HepG2 (cell line): ENCODE results near the gene FAM114A1. TPM values are rescaled to one million over a fixed set of nuclear protein-coding genes. Genes with fewer than 3 reads are reported as not detected.

Source experiments
- ATAC-seq: fragments of 200-7000 bp; cut with Tn5 transposase; 3 replicates; pipeline ENCODE4 v1.9.1; 2020; ENCODE audit warnings: mild to moderate bottlenecking, moderate library complexity
- BruUV-seq: library from RNA; stranded (reverse); fragments of 400-500 nt; replicated peaks from 2 replicates; lab custom pipeline; 2021; lab: Mats Ljungman, UMichigan
- CTCF ChIA-PET: fragments of 300-600 bp; formaldehyde crosslinking; extraction: SDS; loops from one replicate; lab custom pipeline; 2021; ENCODE audit warnings: low total read pairs, inconsistent platforms, low intra/inter-chr PET ratio; lab: Yijun Ruan, JAX
- POLR2A ChIA-PET: fragments of 350-600 bp; sonication (Branson Sonifier 250); formaldehyde crosslinking; loops from one replicate; lab custom pipeline; 2020; ENCODE audit warnings: antibody characterized with exemption, inconsistent platforms; lab: Yijun Ruan, JAX
- DNase-seq: peaks from one replicate; pipeline ENCODE4 v3.0.0-alpha.2; 2015; ENCODE audit warnings: low spot score
- FAIRE-seq: peaks from 3 replicates; lab custom pipeline; 2011; peaks lifted over from hg19 to GRCh38; lab: Jason Lieb, UNC
- H2AFZ ChIP-seq: one replicate; pipeline ENCODE4 v1.6.1; 2011; ENCODE audit warnings: low read length, inconsistent platforms
- H3K27ac ChIP-seq: fragments of 300-600 bp; 3 replicates; pipeline ENCODE4 v1.8.0; 2011; ENCODE audit warnings: mixed run types, mild to moderate bottlenecking, mixed read lengths, low read length, inconsistent platforms; ENCODE audit not compliant: insufficient read depth; ENCODE audit errors: extremely low read length
- H3K27me3 ChIP-seq, 2 experiments: fragments of 200-600 bp in 1 of 2; 2 replicates in 1 of 2; 3 replicates in 1 of 2; pipeline versions ENCODE4 v1.6.0 to v1.8.0; 2011; ENCODE audit warnings: low read length in 2 of 2, mild to moderate bottlenecking in 2 of 2, moderate library complexity in 2 of 2, inconsistent platforms in 1 of 2; ENCODE audit not compliant: insufficient read depth in 2 of 2, control insufficient read depth in 1 of 2
- H3K36me3 ChIP-seq, 2 experiments: fragments of 200-600 bp in 1 of 2; replicated peaks in 1 of 2; 2 replicates in 1 of 2; 3 replicates in 1 of 2; pipeline versions ENCODE4 v1.5.1 to v1.8.0; 2011; ENCODE audit warnings: low read length in 2 of 2, inconsistent platforms in 1 of 2; ENCODE audit not compliant: insufficient read depth in 2 of 2, control insufficient read depth in 1 of 2
- H3K4me1 ChIP-seq: 2 replicates; pipeline ENCODE4 v1.5.1; 2012; ENCODE audit warnings: low read length, inconsistent platforms; ENCODE audit not compliant: insufficient read depth
- H3K4me2 ChIP-seq: 2 replicates; pipeline ENCODE4 v1.6.0; 2011; ENCODE audit warnings: low read depth, low read length, inconsistent platforms
- H3K4me3 ChIP-seq, 3 experiments: fragments of 200-600 bp in 1 of 3; sonication (generic), shearing (Covaris generic) in 1 of 3; replicated peaks in 1 of 3; 2 replicates each; pipeline ENCODE4 v1.5.1; 2011 to 2016; ENCODE audit warnings: low read length in 3 of 3, inconsistent platforms in 2 of 3, low read depth in 2 of 3, mild to moderate bottlenecking in 2 of 3, control low read depth in 1 of 3, mixed read lengths in 1 of 3; ENCODE audit not compliant: insufficient read depth in 1 of 3
- H3K79me2 ChIP-seq: one replicate; pipeline ENCODE4 v1.6.1; 2011; ENCODE audit warnings: low read length, inconsistent platforms; ENCODE audit not compliant: insufficient read depth
- H3K9ac ChIP-seq: 2 replicates; pipeline ENCODE4 v1.6.0; 2011; ENCODE audit warnings: mild to moderate bottlenecking, low read depth, low read length, inconsistent platforms; ENCODE audit not compliant: insufficient read depth
- H3K9me3 ChIP-seq: 2 replicates; pipeline ENCODE4 v1.5.1; 2012; ENCODE audit warnings: mild to moderate bottlenecking, low read length
- H4K20me1 ChIP-seq: 2 replicates; pipeline ENCODE4 v1.6.0; 2011; ENCODE audit warnings: inconsistent platforms, mild to moderate bottlenecking, low read length, moderate library complexity; ENCODE audit not compliant: insufficient read depth
- CHD2 ChIP-seq: IDR thresholded peaks from 2 replicates; pipeline ENCODE4 v1.6.1; 2011; ENCODE audit warnings: low read depth, low read length, improper control_type of control experiment
- HNRNPK ChIP-seq: fragments of 200-400 bp; formaldehyde crosslinking; IDR thresholded peaks from 2 replicates; pipeline ENCODE4 v1.6.1; 2018; ENCODE audit warnings: low read length, low read depth, moderate library complexity, mild to moderate bottlenecking; ENCODE audit not compliant: poor library complexity, severe bottlenecking
- KDM3A ChIP-seq: IDR thresholded peaks from 2 replicates; pipeline ENCODE4 v1.6.1; 2018; ENCODE audit warnings: low read depth, missing compliant biosample characterization
- KDM5A ChIP-seq: fragments of 200-600 bp; sonication (generic); IDR thresholded peaks from 2 replicates; pipeline ENCODE4 v1.7.0; 2018; ENCODE audit warnings: antibody characterized with exemption, mild to moderate bottlenecking, low read length, borderline replicate concordance
- MATR3 ChIP-seq: sonication (generic); formaldehyde crosslinking; IDR thresholded peaks from 2 replicates; pipeline ENCODE4 v1.4.0; 2020; ENCODE audit warnings: missing genetic modification reagents
- PBX2 ChIP-seq: IDR thresholded peaks from 2 replicates; pipeline ENCODE4 v1.6.1; 2016; ENCODE audit warnings: control low read depth
- STAT6 ChIP-seq: sonication (generic); formaldehyde crosslinking; IDR thresholded peaks from 2 replicates; pipeline ENCODE4 v1.4.0; 2020; ENCODE audit warnings: missing genetic modification reagents, mild to moderate bottlenecking, borderline replicate concordance
- ZBTB7A ChIP-seq: sonication (generic); formaldehyde crosslinking; IDR thresholded peaks from 2 replicates; pipeline ENCODE4 v1.8.0; 2022; ENCODE audit warnings: mild to moderate bottlenecking, missing genetic modification reagents
- ZNF230 ChIP-seq: sonication (generic); formaldehyde crosslinking; IDR thresholded peaks from 2 replicates; pipeline ENCODE4 v1.4.0; 2020; ENCODE audit warnings: mild to moderate bottlenecking, missing genetic modification reagents
- ZNF496 ChIP-seq: sonication (generic); formaldehyde crosslinking; IDR thresholded peaks from 2 replicates; pipeline ENCODE4 v1.8.1; 2023; ENCODE audit warnings: mild to moderate bottlenecking, moderate library complexity, missing genetic modification reagents; ENCODE audit not compliant: insufficient replicate concordance
- ZNF850 ChIP-seq: sonication (generic); formaldehyde crosslinking; conservative IDR thresholded peaks from 2 replicates; pipeline ENCODE4 v1.9.0; 2021; ENCODE audit warnings: mild to moderate bottlenecking, missing genetic modification reagents
- WGBS: methylation state at CpG from one replicate; pipeline ENCODE4 v1.1.6; 2017; ENCODE audit warnings: low lambda C conversion rate; 5-methylcytosine and 5-hydroxymethylcytosine counted together
- in situ Hi-C: cut with HindIII; loops from 2 replicates; pipeline ENCODE4 v1.10.0; 2017; ENCODE audit warnings: low pct_unique_long_range_greater_than_20kb; ENCODE audit not compliant: extremely low pct_ligation_motif_present
- intact Hi-C: fragments of 100-400 bp; cut with micrococcal nuclease; formaldehyde crosslinking; loops from one replicate; pipeline ENCODE4 v1.10.0; 2022; ENCODE audit not compliant: unreplicated experiment
- polyA plus RNA-seq, 8 experiments: library from polyadenylated mRNA; depleted of rRNA in 3 of 8; stranded (reverse) in 7 of 8; unstranded in 1 of 8; fragments of >200 nt; fragmentation: Illumina TruSeq in 4 of 8; extraction: Trizol in 4 of 8; gene quantifications; 2 replicates each; pipeline versions ENCODE4 v1.2.1 to v1.2.3, GENCODE V29; 2011 to 2016; ENCODE audit warnings: low read depth in 4 of 8, missing spikeins in 1 of 8, mixed read lengths in 1 of 8; ENCODE audit not compliant: insufficient read depth in 1 of 8
- total RNA-seq, 5 experiments: library from RNA; depleted of rRNA; stranded (reverse); fragments of >200 nt; fragmentation: Illumina TruSeq; extraction: Trizol; gene quantifications; 2 replicates each; pipeline ENCODE4 v1.2.3, GENCODE V29; 2016; ENCODE audit warnings: low read depth in 1 of 5

Gene FAM114A1
- total and polyA plus RNA-seq, 2 of the 13 experiments (the other 11 are each of a cell fraction or from before 2014, with no cell fraction given): 61.0 to 76.9 TPM

- DNase-seq (no peak), FAIRE-seq (no peak), ATAC-seq (no peak)
- no peak overlapping the region for H3K9ac ChIP-seq
- no peaks in the 10 kb centered on the region for H4K20me1 ChIP-seq
- H3K4me3 ChIP-seq: no peak overlapping the region; a peak in 1 of 6 replicates
- H3K4me1 ChIP-seq: peaks cover 12% of the 10 kb centered on the region
- ChIA-PET POLR2A (no interaction called here), CTCF (interaction anchor here (1.2 to 1.9 kb wide), 2 partner anchors 96 to 98 kb away, joined by 4 to 17 read pairs; no protein-coding TSS in a partner anchor)
- peak overlapping the region; percentile 62 for H3K4me2 ChIP-seq
- H3K27me3 ChIP-seq: no peaks in the 10 kb centered on the region
- no peaks in the 10 kb centered on the region for H3K9me3 ChIP-seq
- TF ChIP-seq ZNF496 (CRISPR knock-in tag): no peak
- no peak for TF ChIP-seq KDM5A
- no peak for TF ChIP-seq ZNF850 (CRISPR knock-in tag)
- no peak for TF ChIP-seq PBX2 (CRISPR knock-in tag)
- TF ChIP-seq STAT6 (CRISPR knock-in tag): no peak
- no peak for TF ChIP-seq ZBTB7A (CRISPR knock-in tag)
- no peak for TF ChIP-seq KDM3A (CRISPR knock-in tag)
- TF ChIP-seq HNRNPK: no peak
- no peak for TF ChIP-seq ZNF230 (CRISPR knock-in tag)
- no peak for TF ChIP-seq CHD2
- TF ChIP-seq MATR3 (CRISPR knock-in tag): no peak
- peak overlapping the region; percentile 20 for H2AFZ ChIP-seq
- H3K36me3 ChIP-seq: no peaks in the 10 kb centered on the region
- in situ Hi-C loops: loop anchor here (5.0 kb wide), 1 partner anchor 99 kb away; no protein-coding TSS in a partner anchor
- intact Hi-C loops: loop anchor here (1.0 kb wide), 1 partner anchor 97 kb away; no protein-coding TSS in a partner anchor
- H3K27ac ChIP-seq: no peak overlapping the region
- no TSS peak for BruUV-seq
- no peaks in the 10 kb centered on the region for H3K79me2 ChIP-seq
- 14% methylated on average over 4 of the region's 4 CpGs for WGBS
Measured at GRCh38 chr4:38856046-38856445, 11.6 kb upstream of the FAM114A1 start.
